Stimulated activated CD4-positive, alpha-beta T cell treated with anti-CD3 and anti-CD28 coated beads, Interleukin-15, amount 100 ng/mL, for 48 hours (primary cell): ENCODE data around the gene TESK2.

Source experiments
- DNase-seq, 2 donors: peaks; one replicate each; pipeline ENCODE4 v3.0.0-alpha.2; 2020; ENCODE audit warnings: low read depth in 2 of 2

The TESK2 gene

DNA sequence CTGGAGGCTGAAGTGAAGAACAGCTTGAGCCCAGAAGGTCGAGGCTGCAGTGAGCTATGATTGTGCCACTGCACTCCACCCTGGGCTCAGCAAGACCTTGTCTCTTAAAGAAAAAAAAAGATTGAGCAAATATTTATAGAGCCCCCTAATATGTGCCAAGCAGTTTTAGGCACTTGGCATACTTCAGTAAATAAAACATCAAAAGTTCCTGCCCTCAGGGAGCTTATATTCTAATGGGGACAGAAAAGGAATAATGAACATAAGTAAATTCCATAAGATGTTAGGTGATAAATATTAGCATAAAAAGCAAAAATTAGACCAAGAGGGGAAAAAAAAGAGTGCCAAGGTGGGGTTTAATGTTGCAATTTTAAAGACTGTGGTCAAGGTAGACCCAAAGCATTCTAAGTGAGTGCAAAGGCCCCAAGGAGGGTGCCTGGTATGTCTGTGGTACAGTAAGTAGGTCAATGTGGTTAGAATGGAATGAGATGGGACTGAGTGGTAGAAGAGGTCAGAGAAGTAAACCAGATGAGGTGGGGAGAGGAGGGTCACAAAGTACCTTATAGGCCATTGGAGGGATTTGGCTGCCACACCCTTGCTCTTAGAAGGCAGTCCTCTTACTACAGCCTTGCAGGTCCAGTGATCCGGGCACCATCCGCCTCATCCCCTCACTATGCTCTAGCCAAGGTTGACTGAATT, 153.2 kb downstream of the TESK2 start:
- no peak for DNase-seq

DNA sequence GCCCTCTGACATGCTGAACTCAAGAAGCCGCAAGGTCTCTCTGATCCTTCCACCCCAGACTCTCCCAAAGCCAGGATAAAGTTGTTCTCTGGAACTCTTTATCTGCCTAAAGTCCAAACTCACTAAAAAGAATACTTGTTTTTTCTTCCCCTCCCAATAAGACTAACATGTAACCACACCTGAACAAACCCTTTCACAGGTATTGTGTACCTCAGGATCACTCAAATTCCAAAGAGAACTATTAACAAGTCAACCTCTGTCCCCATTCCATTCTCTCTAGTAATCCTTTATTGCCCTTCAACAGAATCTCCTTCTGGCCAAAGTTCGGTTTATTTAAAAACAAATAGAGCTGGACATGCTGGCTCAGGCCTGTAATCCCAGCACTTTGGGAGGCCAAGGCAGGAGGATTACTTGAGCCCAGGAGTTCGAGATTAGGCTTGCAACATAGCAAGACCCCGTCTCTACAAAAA, 155.1 kb downstream of the TESK2 start:
- no peak for DNase-seq

DNA sequence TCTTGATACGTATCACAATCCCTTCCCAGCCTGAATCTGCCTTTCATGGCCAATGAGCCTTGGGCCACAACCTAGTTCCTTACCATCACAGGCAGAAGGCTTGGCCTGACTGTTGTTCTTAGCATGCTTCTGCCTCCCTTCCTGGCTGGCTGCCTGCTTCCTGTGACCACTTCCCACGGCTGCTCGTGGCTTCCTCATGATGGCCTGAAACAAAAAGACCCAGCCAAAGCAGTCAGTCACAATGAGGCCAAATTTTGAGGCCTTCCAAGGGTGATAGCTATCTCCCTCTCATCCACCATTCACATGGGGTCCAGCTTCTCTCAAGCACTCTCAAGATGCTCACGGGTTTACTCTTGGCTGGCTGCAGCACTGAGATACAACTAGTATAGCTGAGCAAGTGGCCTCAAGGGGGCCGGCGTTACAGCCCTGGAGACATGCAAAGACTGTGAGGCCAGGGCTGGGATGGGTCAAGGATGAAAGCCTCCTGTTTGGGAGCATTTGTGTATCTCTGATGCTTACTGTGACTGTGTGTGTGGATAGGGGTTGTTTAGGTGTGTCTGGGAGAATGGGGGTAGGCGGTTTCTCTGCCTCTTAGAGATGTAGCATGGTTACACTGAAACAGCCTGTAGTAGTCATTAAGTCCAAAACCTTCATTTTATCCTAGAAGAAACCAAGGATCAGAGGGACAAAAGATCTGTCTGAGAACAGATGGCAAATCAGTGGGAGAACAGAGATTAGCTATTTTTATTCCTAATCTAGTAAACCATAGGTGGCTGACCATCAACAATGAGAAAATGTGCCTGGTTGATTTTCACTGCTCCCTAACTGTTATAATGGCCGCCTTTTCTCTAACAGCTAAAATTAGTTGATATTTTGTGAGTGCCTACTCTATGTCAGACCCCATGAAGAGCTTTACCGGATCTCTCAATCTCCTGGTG, 156.4 kb downstream of the TESK2 start:
- DNase-seq, result no peak

DNA sequence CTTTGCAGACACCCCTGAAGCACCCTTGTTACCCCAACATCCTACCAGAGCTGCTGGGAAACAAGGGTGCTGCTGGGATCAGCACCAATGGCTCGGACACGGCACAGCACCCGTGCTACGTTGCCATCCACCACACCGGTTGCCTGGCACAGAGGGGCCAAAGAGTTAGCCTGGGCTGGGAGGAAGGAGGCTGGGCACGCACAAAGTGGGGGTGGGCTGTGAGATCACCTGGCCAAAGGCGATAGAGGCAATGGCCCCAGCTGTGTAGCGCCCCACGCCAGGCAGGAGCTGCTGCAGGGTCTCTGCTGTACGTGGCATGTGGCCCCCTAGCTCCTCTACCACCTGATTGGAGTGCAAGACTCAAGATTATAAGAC, 158.6 kb downstream of the TESK2 start:
- DNase-seq, result no peak

DNA sequence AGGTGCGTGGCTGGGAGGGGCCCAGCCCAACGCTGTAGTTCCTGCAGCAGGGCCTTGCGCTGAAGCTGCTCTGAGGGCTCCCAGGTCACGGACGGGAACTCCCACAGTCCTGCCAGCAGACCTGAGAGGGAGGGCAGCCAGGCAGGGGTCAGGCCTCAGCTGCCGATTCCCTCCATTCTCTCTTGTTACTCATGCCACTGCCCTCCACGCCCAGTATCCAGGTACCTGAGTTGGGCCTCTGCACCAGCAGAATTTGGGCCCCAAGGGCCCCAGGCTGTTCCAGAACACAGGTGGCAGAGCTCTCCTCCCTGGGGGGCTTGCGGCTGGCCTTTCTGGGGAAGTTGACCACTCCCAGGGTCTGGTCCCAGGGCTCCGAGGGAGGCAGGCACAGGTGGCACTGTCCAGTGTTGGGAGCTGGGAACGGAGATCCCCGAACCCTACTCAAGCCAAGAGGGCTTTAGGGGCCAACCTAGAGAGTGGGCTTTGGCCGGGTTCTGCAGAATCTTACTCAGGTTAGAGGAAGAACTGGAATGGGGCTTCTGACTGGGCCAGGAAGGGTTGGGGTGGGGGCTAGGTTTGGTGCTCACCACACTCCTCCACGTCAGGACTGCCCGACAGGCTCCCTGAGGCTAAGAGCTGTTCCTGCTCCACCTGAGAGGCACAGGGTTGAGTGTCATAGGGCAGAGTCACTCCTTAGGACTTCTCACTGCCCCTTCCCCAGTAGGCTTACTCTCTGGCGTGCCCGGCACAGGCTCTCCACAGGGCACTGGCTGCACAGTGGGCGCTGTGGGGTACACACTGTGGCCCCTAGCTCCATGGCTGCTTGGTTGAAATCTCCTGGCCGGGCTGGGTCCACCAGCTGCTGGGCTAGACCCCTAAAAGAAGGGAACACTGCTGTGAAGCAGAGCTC, 159.3 kb downstream of the TESK2 start:
- DNase-seq, result no peak

DNA sequence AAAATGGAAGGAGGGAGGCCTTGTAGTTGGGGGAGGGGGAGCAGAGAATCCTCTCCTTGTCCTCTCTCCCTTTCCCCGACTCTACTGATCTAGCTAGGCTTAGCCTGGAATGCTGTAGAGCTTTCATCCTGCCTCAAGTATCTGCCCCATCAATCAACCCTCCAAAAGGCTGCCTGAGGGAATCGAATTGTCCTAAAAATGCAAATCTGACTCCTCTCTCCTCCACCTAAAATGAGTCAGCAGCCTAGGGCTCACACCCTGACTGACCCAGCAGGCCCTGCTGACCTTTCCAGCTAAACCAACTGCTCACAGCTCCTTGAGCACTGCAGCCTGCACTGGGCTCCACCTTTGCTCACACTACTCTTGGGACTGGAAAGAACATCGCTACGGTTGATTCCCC, 161.5 kb downstream of the TESK2 start:
- no peak for DNase-seq

DNA sequence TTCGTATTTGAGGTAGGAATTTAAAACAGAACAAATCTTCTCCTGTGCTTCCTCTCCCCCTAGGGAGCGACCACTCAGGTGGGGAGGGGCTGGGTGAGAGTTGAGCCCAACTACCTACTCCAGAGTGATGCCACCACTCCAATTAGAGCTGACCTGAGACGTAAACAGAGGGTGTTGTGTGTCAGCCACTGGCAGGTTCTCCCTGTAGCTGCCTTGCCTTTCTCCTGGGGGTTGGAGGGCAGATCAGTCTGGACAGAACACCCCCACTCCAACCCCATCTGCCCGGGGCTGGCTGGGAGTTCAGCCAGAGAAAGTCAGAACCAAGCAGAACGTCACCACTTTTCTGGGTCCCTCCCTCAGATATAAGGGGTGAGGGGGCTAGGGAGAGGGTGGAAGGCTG, 162.3 kb downstream of the TESK2 start:
- no peak for DNase-seq

DNA sequence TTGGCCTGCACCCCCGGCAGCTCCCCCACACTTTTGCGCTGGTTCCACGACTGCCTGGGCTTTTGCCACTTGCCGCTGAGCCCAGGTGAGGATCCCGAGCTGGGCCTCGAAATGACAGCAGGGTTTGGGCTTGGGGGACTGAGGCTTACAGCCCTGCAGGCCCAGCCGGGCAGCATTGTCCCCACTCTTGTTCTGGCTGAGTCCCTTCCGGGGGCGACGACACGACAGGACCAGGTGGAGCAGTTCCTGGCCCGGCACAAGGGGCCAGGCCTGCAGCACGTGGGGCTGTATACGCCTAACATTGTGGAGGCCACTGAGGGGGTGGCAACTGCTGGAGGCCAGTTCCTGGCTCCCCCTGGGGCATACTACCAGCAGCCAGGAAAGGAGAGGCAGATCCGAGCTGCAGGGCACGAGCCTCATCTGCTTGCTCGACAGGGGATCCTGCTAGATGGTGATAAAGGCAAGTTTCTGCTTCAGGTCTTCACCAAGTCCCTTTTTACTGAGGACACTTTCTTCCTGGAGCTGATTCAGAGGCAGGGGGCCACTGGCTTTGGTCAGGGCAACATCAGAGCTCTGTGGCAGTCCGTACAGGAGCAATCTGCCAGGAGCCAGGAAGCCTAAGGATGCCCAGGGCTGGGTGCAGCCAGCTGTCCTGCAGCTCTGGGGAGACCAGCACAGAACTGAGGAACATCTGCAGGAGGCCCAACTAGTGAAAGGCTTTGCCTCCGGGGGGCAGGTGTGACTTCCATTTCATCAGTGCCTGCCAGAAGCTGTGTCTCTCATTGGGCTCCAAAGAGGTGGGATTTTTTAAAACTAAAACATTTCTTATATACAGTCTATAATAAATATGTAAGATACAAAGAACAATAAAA, 163.1 kb downstream of the TESK2 start:
- DNase-seq, result no peak

DNA sequence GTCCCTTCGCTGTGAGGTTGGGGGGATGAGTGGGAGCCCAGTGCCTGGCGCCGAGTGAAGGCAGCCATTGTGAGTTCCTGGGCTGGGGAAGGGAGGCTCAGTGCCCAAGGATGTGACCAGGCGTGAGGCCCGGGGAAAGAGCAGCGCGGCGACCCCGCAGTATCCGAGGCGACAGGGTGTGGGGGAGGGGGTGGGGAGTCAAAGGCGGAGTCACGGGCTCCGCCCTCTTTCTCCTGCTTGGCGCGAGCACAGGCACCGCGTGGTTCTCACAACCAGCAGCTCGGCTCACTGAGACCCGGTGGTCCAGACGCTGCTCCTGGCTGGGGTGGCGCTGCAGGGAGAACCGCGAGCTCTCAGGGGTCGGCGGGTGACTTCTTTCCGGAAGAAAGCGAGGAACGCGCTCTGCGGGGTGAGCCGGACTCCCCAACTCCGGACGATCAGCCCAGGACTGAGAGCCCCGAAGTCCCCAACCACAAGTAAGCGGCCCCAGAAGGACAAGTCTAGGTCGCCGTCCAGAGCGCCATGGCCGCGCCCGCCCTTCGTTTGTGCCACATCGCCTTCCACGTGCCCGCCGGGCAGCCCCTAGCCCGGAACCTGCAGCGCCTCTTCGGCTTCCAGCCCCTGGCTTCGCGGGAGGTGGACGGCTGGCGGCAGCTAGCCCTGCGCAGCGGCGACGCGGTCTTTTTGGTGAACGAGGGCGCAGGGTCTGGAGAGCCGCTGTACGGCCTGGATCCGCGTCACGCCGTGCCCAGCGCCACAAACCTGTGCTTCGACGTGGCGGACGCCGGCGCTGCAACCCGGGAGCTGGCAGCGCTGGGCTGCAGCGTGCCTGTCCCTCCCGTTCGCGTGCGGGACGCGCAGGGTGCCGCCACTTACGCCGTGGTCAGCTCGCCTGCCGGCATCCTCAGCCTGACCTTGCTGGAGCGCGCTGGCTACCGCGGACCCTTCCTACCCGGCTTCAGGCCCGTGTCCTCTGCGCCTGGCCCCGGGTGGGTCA, 164.0 kb downstream of the TESK2 start, which contains the start of gene HPDL:
HPDL (plus strand) TSS at position 269 of the 997 bp plus-strand sequence; CDS start at position 523, 254 bp downstream.
- peak; percentile 68 to 71 for DNase-seq

DNA sequence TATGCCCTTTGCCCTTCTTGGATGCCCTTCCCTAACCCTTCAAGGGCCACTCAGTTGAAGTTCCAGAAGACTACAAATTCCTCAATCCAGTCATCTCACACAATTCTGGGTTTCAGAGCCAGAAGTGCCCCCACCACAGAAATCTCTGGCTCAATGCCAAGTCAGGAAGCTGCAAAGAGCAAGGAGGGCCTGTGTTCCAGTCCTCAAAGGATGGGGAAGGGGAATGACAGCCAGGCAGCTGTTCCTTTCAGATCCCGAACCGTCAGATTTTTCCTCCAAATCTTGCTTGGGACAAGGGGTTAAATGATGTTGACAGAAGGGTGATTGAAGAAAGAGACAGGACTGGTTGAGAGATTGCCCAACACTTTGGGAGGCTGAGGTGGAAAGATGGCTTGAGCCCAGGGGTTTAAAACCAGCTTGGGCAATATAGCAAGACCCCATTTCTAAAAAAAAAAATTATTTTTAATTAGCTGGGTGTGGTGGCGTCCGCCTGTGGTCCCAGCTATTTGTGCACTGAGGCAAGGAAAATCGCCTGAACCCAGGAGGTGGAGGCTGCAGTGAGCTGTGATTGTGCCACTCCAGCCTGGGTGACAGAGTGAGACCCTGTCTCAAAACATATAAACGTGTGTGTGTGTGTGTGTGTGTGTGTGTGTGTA, 165.0 kb downstream of the TESK2 start:
- no peak for DNase-seq

DNA sequence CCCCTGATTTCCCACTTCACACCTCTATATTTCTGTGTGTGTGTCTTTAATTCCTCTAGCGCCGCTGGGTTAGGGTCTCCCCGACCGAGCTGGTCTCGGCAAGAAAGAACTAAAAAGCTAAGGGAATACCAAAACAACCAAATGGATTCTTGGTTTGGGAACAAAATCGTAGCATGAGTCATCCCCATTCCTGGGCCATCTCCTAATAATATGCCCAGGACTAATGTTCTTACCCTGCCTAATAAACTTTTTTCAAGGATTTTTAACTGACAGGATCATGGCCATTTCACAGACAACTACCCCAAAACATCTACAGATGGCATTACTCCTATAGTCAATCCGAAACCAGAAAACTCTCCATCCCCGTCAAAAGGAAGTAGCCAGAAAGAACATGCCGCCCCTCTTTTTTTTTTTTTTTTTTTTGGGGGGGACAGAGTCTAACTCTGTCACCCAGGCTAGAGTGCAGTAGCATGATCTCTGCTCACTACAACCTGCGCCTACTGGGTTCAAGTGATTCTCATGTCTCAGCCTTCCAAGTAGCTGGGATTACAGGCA, 168.4 kb downstream of the TESK2 start:
- no peak for DNase-seq

DNA sequence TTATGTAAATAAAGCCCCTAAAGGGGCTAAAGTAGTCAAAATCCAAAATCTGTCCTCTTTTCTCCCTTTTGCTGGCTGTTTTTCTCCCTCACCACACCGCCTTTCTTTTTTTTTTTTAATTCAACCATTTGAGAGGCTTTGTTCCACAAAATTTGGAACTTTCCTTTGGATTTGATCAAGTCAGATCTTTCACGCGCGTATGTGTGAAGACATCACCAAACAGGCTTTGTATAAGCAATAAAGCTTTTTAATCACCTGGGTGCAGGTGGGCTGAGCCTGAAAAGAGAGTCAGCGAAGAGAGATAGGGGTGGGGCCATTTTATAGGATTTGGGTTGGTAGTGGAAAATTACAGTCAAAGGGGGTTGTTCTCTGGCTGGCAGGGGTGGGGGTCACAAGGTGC, 169.5 kb downstream of the TESK2 start:
- DNase-seq, result no peak

DNA sequence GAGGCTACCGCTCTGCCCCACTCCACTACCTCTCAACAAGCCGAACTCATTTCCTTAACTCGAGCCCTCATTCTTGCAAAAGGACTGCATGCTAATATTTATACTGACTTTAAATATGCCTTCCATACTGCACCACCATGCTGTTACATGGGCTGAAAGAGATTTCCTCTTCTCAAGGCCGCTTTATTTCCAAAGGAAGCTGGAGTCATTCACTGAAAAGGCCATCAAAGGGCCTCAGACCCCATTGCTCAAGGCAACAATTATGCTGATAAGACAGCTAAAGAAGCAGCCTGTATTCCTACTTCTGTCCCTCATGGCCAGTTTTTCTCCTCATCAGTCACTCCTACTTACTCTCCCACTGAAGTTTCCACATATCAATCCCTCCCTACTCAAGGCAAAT, 171.2 kb downstream of the TESK2 start:
- no peak for DNase-seq

DNA sequence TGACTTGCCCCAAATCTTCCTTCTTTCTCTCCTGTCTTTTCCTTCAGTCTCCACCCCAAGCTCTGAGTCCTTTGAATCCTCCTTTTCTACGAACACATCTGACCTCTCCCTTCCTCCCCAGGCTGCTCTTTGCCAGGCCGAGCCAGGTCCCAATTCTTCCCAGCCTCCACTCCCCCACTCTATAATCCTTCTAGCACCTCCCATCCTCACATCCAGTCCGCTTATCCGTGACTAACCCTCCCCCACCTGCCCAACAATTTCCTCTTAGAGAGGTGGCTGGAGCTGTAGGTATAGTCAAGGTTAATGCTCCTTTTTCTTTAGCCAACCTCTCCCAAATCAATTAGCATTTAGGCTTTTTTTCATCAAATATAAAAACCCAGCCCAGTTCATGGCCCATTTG, 173.8 kb downstream of the TESK2 start:
- no peak for DNase-seq

DNA sequence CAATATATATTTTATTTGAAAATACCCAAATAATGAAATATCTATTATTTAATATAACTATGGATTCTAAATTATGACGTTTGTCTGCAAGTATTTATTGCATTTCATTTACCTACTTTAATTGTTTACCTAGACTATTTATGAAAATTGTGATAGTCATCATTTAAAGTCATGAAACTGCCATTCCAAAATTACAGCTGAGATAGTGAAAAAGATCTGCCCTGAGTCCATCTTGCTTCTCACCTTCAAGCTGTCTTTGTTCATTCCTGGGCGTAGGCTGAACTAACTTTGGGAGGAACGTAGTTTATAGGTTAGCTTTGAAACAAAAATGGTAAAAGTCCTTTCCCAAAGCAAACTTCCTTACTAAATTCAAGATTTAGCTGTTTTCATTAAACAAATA, 176.7 kb downstream of the TESK2 start:
- DNase-seq, result no peak

DNA sequence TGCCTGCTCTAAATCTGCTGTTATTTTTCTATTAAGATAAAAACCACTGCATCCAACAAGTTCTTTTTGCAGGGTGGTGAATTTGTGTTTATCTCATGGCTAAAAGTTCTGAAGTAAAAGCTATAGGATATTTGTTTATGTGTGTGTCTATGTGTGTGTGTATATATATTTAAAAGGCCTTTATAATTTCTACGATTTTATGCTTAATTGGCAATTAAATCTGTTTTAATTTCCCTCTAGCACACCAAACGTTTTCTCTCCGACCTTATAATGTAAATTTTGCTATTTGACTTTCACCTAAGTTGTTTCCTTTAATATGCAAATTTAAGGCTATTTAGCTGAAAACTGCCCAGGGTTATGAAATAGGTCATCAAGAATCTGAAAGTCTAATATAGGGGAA, 184.1 kb downstream of the TESK2 start:
- no peak for DNase-seq

DNA sequence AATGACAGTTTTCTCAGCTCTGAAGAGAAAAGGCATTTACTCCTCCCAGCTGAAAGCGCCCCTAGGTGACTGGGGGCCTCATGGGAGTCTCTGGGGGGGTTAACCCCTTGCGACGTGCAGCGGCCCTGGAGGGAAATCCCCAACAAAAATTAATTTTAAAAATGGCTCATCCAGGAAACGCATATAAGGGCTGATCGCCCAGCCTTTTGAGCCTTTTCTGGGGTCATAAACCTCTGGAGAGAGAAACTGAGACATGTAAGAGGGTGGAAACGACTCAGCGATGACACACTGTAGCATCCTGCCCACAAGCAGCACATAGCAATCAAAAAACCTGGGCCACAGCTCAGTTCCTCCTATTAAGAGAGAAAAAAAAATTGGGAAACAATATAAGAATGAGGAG, 184.6 kb downstream of the TESK2 start:
- DNase-seq, result peak; percentile 40 to 57

DNA sequence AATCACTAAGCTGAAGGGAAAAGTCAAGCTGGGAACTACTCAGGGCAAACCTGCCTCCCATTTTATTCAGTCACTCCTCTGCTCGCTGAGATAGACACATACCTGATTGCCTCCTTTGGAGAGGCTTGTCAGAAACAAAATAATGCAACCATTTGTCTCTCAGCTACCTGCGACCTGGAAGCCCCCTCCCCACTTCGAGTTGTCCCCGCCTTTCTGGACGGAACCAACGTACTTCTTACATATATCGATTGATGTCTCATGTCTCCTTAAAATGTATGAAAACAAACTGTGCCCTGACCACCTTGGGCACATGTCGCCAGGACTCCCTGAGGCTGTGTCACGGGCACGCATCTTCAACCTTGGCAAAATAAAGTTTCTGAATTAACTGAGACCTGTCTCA, 185.7 kb downstream of the TESK2 start:
- DNase-seq, result no peak
